ENCODE results near the gene IRX2.

The IRX2 gene

GRCh38 chr5:2752059-2752820, 763 bp upstream of the IRX2 start:
- no peak for DNase-seq (ENCODE audit: low read depth)
- no peak overlapping the region for H3K4me3 ChIP-seq (ENCODE audit: low read depth, low read length)
- no peak for TF ChIP-seq CTCF (conservative IDR thresholded peaks at IDR 0.05; ENCODE audit: low read depth, low read length)

GRCh38 chr5:2750758-2751464, 566 bp downstream of the IRX2 start:
- TF ChIP-seq CTCF (conservative IDR thresholded peaks at IDR 0.05; ENCODE audit: low read depth, low read length) = no peak
- H3K4me3 ChIP-seq (ENCODE audit: low read depth, low read length) = peak overlapping the region; percentile 11
- DNase-seq (ENCODE audit: low read depth) = no peak

GRCh38 chr5:2750026-2750757, 1.3 kb downstream of the IRX2 start:
- peak overlapping the region; percentile 11 for H3K4me3 ChIP-seq (ENCODE audit: low read depth, low read length)
- no peak for TF ChIP-seq CTCF (conservative IDR thresholded peaks at IDR 0.05; ENCODE audit: low read depth, low read length)
- DNase-seq (ENCODE audit: low read depth) = no peak

- no peak for TF ChIP-seq CTCF (conservative IDR thresholded peaks at IDR 0.05; ENCODE audit: low read depth, low read length)
- DNase-seq (ENCODE audit: low read depth) = no peak
- no peak overlapping the region for H3K4me3 ChIP-seq (ENCODE audit: low read depth, low read length)
These were observed 1.9 kb downstream of the IRX2 start for GRCh38 chr5:2749514-2750025.

- H3K4me3 ChIP-seq (ENCODE audit: low read depth, low read length) = no peak overlapping the region
- TF ChIP-seq CTCF (conservative IDR thresholded peaks at IDR 0.05; ENCODE audit: low read depth, low read length) = no peak
- DNase-seq (ENCODE audit: low read depth) = no peak
These were observed 2.5 kb downstream of the IRX2 start for GRCh38 chr5:2748861-2749513.

GRCh38 chr5:2748179-2748860, 3.2 kb downstream of the IRX2 start:
- H3K4me3 ChIP-seq (ENCODE audit: low read depth, low read length) = no peak overlapping the region
- no peak for DNase-seq (ENCODE audit: low read depth)
- TF ChIP-seq CTCF (conservative IDR thresholded peaks at IDR 0.05; ENCODE audit: low read depth, low read length) = no peak
